Hepatocyte (in vitro differentiated cells): ENCODE measurements around the gene CHAT.

Experiments
- EZH2phosphoT487 ChIP-seq: fragments of 200-600 bp; sonication (generic); IDR thresholded peaks from one replicate; pipeline ENCODE4 v1.6.1; 2018; ENCODE audit warnings: antibody characterized with exemption, mild to moderate bottlenecking, low read depth, moderate library complexity; ENCODE audit not compliant: unreplicated experiment, severe bottlenecking
- TF ChIP-seq, protein P1 (sequence below): fragments of 200-600 bp; sonication (generic); IDR thresholded peaks from 2 replicates; pipeline ENCODE4 v1.5.1; 2016; ENCODE audit warnings: antibody characterized with exemption, mild to moderate bottlenecking; ENCODE audit not compliant: poor library complexity

DNA sequence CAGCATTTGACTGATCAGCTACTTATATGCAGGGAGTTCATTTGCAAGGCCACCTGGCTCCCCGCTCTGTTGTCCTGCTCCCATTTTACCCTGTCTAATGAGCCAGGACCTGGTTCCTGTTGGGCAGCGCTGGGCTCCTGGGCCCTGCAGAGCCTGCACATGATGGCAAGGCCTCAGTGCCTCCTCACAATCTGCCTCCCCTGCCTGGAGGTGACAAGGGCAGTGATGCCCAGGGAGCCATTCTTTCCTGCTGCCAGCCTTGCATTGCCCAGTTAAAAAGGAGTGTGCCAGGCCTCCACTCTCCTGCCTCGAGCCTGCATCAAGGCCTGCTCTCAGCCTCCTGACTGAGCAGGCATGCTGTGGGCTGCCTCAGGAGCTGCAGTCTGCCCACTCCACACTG is 28.5 kb downstream of the CHAT start:
- TF ChIP-seq, protein P1, sequence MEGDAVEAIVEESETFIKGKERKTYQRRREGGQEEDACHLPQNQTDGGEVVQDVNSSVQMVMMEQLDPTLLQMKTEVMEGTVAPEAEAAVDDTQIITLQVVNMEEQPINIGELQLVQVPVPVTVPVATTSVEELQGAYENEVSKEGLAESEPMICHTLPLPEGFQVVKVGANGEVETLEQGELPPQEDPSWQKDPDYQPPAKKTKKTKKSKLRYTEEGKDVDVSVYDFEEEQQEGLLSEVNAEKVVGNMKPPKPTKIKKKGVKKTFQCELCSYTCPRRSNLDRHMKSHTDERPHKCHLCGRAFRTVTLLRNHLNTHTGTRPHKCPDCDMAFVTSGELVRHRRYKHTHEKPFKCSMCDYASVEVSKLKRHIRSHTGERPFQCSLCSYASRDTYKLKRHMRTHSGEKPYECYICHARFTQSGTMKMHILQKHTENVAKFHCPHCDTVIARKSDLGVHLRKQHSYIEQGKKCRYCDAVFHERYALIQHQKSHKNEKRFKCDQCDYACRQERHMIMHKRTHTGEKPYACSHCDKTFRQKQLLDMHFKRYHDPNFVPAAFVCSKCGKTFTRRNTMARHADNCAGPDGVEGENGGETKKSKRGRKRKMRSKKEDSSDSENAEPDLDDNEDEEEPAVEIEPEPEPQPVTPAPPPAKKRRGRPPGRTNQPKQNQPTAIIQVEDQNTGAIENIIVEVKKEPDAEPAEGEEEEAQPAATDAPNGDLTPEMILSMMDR = no peak
- no peak for TF ChIP-seq EZH2phosphoT487
